GM23338 (cell line): ENCODE measurements around the gene PDZD11.

Experiments used
- EZH2 ChIP-seq: fragments of 200-600 bp; sonication (generic); IDR thresholded peaks from one replicate; pipeline ENCODE4 v1.8.0; 2017; ENCODE audit warnings: antibody characterized with exemption, mild to moderate bottlenecking, low read depth; ENCODE audit not compliant: unreplicated experiment
- TF ChIP-seq, protein P1 (sequence below), 2 experiments: fragments of 200-600 bp in 1 of 2; sonication (generic) in 1 of 2; conservative IDR thresholded peaks; 2 replicates each; pipeline versions ENCODE4 v1.5.1 to v1.6.1; 2016 to 2017; ENCODE audit warnings: antibody characterized with exemption in 2 of 2, low read depth in 2 of 2, mild to moderate bottlenecking in 2 of 2, moderate library complexity in 1 of 2

DNA sequence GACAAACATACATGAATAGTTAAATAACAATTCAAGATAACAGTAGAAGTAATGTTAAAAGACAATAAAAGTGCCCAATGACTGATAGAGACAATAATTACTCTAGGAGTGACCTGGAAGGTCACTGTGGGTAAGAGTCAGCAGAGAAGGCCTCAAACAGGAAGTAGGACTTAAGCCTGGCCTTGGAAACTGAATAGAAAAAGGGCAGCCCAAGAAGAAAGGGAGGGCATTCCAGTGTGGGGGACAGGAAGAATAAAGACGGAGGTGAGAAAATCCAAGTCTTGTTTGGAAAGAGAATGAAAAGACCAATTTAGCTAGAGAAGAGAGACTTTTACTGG, 35.7 kb downstream of the PDZD11 start:
- TF ChIP-seq, protein P1, sequence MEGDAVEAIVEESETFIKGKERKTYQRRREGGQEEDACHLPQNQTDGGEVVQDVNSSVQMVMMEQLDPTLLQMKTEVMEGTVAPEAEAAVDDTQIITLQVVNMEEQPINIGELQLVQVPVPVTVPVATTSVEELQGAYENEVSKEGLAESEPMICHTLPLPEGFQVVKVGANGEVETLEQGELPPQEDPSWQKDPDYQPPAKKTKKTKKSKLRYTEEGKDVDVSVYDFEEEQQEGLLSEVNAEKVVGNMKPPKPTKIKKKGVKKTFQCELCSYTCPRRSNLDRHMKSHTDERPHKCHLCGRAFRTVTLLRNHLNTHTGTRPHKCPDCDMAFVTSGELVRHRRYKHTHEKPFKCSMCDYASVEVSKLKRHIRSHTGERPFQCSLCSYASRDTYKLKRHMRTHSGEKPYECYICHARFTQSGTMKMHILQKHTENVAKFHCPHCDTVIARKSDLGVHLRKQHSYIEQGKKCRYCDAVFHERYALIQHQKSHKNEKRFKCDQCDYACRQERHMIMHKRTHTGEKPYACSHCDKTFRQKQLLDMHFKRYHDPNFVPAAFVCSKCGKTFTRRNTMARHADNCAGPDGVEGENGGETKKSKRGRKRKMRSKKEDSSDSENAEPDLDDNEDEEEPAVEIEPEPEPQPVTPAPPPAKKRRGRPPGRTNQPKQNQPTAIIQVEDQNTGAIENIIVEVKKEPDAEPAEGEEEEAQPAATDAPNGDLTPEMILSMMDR (conservative IDR thresholded peaks at IDR 0.05; ENCODE audit: low read depth in 2 of 2) = no peak
- TF ChIP-seq EZH2 = no peak
